Measurements from ENCODE around the gene RHOH. TPM values are rescaled to one million over a fixed set of nuclear protein-coding genes. Genes with fewer than 3 reads are reported as not detected.
A peak's percentile ranks its signal among the peaks of the same experiment; 100 is the strongest.
"Not testable (repeated sequence)": the region's sequence is repeated elsewhere in the genome, so short reads cannot be mapped to it uniquely, and the experiment has no call there.

RHOH gene
- total and polyA plus RNA-seq, 8 donors, result 0.29 to 10.1 (median 0.78) TPM

DNA sequence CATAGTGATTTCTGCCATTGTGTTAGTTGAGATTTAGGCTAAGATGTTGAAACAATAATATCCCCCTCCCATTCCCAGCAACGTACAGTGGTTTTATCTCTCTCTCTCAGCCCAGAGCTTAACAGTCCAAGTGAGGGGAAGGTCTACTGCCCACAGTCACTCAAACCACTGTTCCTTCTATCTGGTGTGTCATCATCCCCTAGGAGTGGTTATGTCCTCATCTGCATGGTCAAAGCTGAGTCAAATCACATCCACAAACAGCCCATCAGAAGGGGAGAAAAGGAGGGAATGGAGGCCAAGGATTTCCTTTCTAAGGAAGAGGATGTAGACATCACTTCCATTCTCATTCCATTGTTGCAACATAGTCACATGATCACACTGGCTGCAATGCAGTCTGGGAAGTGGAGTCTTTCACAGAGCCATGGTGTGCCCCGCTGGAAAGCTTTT is 95.5 kb downstream of the RHOH start:
- Histone ChIP-seq H3K36me3 (no peaks in the 10 kb centered on the region), H3K27ac (no peak overlapping the region), H3K4me3 (no peak overlapping the region), H3K27me3 (no peaks in the 10 kb centered on the region), H3K9me3 (no peaks in the 10 kb centered on the region), H3K4me1 (peaks cover 0 to 14% of the 10 kb centered on the region in 2 donors)
- ATAC-seq (peak; percentile 35), DNase-seq (no peak)
- TF ChIP-seq CTCF (IDR thresholded peaks at IDR 0.05), result no peak
- intact Hi-C loops (cut with DNase I), result no loop called here

- no peak for TF ChIP-seq CTCF (IDR thresholded peaks at IDR 0.05)
- Histone ChIP-seq H3K27me3 (no peaks in the 10 kb centered on the region), H3K4me3 (no peak overlapping the region), H3K4me1 (peaks cover 0 to 20% of the 10 kb centered on the region in 2 donors), H3K27ac (no peak overlapping the region), H3K9me3 (no peaks in the 10 kb centered on the region), H3K36me3 (no peaks in the 10 kb centered on the region)
- DNase-seq, result no peak
- ATAC-seq, result no peak
- intact Hi-C loops (cut with DNase I), result no loop called here
These were observed 97.5 kb downstream of the RHOH start for GRCh38 chr4:40294339-40294738.

DNA sequence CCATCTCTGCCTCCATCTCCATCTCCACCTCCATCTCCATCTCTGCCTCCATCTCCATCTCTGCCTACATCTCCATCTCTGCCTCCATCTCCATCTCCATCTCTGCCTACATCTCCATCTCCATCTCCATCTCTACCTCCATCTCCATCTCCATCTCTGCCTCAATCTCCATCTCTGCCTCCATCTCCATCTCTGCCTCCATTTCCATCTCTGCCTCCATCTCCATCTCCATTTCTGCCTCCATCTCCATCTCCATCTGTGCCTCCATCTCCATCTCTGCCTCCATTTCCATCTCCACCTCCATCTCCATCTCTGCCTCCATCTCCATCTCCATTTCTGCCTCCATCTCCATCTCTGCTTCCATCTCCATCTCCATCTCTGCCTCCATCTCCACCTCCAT is 98.2 kb downstream of the RHOH start:
- intact Hi-C loops (cut with DNase I); ATAC-seq; H3K36me3 ChIP-seq; DNase-seq; H3K27ac ChIP-seq; H3K9me3 ChIP-seq; H3K4me3 ChIP-seq; H3K27me3 ChIP-seq: not testable (repeated sequence)
- H3K4me1 ChIP-seq, result peaks cover 0 to 13% of the 10 kb centered on the region in 2 donors

- no peak for DNase-seq
These were observed 98.7 kb downstream of the RHOH start for GRCh38 chr4:40295572-40295971.

More at GRCh38 chr4:40295572-40295971, 98.7 kb downstream of the RHOH start:
- Histone ChIP-seq H3K36me3 (no peaks in the 10 kb centered on the region), H3K4me1 (peaks cover 0 to 13% of the 10 kb centered on the region in 2 donors), H3K4me3 (no peak overlapping the region), H3K27me3 (no peaks in the 10 kb centered on the region), H3K9me3 (no peaks in the 10 kb centered on the region), H3K27ac (no peak overlapping the region)
- intact Hi-C loops (cut with DNase I), result no loop called here
- ATAC-seq, result no peak
- TF ChIP-seq CTCF (IDR thresholded peaks at IDR 0.05), result no peak

Other genes with a start within 250 kb of the RHOH start
- gene PDS5A, start 219.1 kb upstream of the RHOH start, total RNA-seq, result 10 to 100 TPM; 73.7 to 82.1 TPM
- 10 to 100 TPM; 66.4 to 78.6 (median 70.3) TPM for gene PDS5A, start 219.1 kb upstream of the RHOH start, polyA plus RNA-seq (ENCODE audit: insufficient read length in 6 of 6)
- gene N4BP2, start 140.2 kb upstream of the RHOH start, total RNA-seq, result 1 to 10 TPM; 5.9 to 6.9 TPM
- gene N4BP2, start 140.2 kb upstream of the RHOH start, polyA plus RNA-seq (ENCODE audit: insufficient read length in 6 of 6), result 10 to 100 TPM; 16.6 to 22.3 (median 19.6) TPM
- gene CHRNA9, start 138.3 kb downstream of the RHOH start, total RNA-seq, result not detected
- not detected for gene CHRNA9, start 138.3 kb downstream of the RHOH start, polyA plus RNA-seq (ENCODE audit: insufficient read length in 6 of 6)